ENCODE data around the gene PARD6B. TPM values are rescaled to one million over a fixed set of nuclear protein-coding genes. Genes with fewer than 3 reads are reported as not detected.
A peak's percentile ranks its signal among the peaks of the same experiment; 100 is the strongest.
"Not testable (repeated sequence)": the region's sequence is repeated elsewhere in the genome, so short reads cannot be mapped to it uniquely, and the experiment has no call there.

PARD6B gene
- total and polyA plus RNA-seq, 8 donors = 3.2 to 69.5 (median 10.6) TPM

DNA sequence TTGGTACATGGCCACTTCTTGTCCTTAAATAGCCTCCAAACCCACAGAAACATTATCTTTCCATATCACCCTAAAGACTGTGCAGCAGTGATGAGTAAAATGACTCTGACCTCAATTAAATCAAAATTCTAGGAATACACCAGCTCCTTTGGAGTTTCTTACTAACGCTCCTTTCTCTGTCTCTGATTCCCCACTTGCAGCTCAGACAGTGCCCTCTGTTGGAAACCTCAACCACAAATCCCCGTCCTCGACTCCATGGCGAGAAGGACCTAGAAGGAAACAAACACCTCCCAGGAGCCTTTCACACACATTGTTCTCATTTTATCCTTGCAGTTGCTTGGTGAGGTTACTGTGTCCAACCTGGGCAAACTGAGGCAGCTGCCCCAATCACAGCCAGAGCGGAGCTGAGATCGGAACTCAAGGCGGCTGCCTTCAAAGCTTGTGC is 17.7 kb upstream of the PARD6B start:
- TF ChIP-seq POLR2A (IDR thresholded peaks at IDR 0.05) = no peak
- no peak for TF ChIP-seq EP300 (IDR thresholded peaks at IDR 0.05)
- TF ChIP-seq, protein P1, sequence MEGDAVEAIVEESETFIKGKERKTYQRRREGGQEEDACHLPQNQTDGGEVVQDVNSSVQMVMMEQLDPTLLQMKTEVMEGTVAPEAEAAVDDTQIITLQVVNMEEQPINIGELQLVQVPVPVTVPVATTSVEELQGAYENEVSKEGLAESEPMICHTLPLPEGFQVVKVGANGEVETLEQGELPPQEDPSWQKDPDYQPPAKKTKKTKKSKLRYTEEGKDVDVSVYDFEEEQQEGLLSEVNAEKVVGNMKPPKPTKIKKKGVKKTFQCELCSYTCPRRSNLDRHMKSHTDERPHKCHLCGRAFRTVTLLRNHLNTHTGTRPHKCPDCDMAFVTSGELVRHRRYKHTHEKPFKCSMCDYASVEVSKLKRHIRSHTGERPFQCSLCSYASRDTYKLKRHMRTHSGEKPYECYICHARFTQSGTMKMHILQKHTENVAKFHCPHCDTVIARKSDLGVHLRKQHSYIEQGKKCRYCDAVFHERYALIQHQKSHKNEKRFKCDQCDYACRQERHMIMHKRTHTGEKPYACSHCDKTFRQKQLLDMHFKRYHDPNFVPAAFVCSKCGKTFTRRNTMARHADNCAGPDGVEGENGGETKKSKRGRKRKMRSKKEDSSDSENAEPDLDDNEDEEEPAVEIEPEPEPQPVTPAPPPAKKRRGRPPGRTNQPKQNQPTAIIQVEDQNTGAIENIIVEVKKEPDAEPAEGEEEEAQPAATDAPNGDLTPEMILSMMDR (IDR thresholded peaks at IDR 0.05) = peak in 5 of 7 experiments; percentile 15 to 60 (median 39)
- peak in 1 of 3 donors; percentile 31 for TF ChIP-seq POLR2AphosphoS5 (IDR thresholded peaks at IDR 0.05)
- intact Hi-C loops (cut with DNase I; ENCODE audit: low total_unique reads) = no loop called here
- Histone ChIP-seq H3K4me3 (no peak overlapping the region), H3K9me3 (no peaks in the 10 kb centered on the region), H3K36me3 (no peaks in the 10 kb centered on the region), H3K27ac (no peak overlapping the region), H3K27me3 (no peaks in the 10 kb centered on the region), H3K4me1 (peaks cover 7 to 35% (median 24%) of the 10 kb centered on the region in 4 donors)
- 40 to 50% (median 41%) methylated on average over 7 of the region's 7 CpGs for WGBS, 5 donors
- DNase-seq = peak; percentile 60 to 78

DNA sequence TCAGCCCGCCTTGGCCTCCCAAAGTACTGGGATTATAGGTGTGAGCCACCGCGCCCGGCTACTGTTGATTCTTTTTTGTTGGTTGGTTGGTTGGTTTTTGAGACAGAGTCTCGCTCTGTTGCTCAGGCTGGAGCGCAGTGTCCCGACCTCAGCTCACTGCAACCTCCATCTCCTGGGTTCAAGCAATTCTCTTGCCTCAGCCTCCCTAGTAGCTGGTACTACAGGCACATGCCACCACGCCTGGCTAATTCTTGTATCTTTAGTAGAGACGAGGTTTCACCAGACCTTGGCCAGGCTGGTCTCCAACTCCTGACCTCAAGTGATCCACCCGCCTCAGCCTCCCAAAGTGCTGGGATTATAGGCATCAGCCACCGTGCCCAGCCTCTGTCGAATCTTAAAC is 17.0 kb upstream of the PARD6B start:
- intact Hi-C loops (cut with DNase I; ENCODE audit: low total_unique reads); H3K36me3 ChIP-seq; DNase-seq; H3K27ac ChIP-seq; H3K27me3 ChIP-seq; H3K9me3 ChIP-seq; H3K4me3 ChIP-seq: not testable (repeated sequence)
- WGBS, 5 donors = 89 to 92% (median 91%) methylated on average over 12 of the region's 12 CpGs
- H3K4me1 ChIP-seq = peaks cover 7 to 27% (median 20%) of the 10 kb centered on the region in 4 donors

DNA sequence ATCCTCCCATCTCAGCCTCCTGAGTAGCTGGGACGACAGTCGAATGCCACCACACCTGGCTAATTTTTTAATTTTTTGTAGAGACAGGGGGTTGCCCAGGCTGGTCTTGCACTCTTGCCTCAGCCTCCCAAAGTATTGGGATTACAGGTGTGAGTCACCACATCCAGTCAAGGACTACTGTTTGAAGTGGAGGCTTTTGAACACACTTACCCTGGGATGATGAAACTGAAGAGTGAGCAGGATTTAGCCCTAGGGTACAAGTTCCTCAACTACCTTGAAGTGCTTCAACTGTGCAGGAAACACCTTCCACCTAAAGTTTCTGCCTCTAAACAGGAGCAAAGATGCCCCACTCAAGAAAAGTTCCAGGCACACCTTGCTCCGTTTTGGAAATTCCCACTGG is 15.7 kb upstream of the PARD6B start:
- Histone ChIP-seq H3K9me3 (no peaks in the 10 kb centered on the region), H3K4me3 (no peak overlapping the region), H3K27ac (no peak overlapping the region), H3K4me1 (peaks cover 4 to 17% (median 14%) of the 10 kb centered on the region in 4 donors), H3K27me3 (no peaks in the 10 kb centered on the region), H3K36me3 (no peaks in the 10 kb centered on the region)
- TF ChIP-seq, protein P1 (IDR thresholded peaks at IDR 0.05) = no peak
- TF ChIP-seq POLR2A (IDR thresholded peaks at IDR 0.05) (no peak), POLR2AphosphoS5 (IDR thresholded peaks at IDR 0.05) (no peak), EP300 (IDR thresholded peaks at IDR 0.05) (no peak)
- intact Hi-C loops (cut with DNase I; ENCODE audit: low total_unique reads) = no loop called here
- 89 to 95% (median 90%) methylated on average over 3 of the region's 3 CpGs for WGBS, 5 donors
- DNase-seq = no peak

DNA sequence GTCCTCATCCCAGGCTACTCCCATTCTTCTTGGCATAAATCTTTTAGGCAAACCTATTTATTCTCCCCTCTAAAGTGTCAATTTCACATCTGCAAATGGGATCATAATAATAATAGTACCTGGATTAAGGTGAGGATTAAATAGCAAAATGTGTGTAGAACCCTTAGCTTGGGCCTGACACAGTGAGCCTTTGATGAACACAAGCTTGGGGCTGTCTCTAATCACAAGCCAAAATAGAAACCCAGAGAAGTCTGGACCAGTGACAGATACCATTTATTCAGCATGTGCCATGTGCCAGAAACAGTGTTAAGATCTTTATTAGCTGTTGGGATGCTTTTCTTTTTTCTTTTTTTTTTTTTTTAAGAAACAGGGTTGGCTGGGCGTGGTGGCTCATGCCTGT is 14.9 kb upstream of the PARD6B start:
- intact Hi-C loops (cut with DNase I; ENCODE audit: low total_unique reads) = no loop called here
- DNase-seq = no peak
- H3K27me3 ChIP-seq = no peaks in the 10 kb centered on the region
- H3K9me3 ChIP-seq = no peaks in the 10 kb centered on the region
- no peaks in the 10 kb centered on the region for H3K36me3 ChIP-seq
- no peak overlapping the region for H3K4me3 ChIP-seq
- WGBS, 5 donors = 69 to 92% (median 78%) methylated on average over 1 of the region's 1 CpG
- H3K27ac ChIP-seq = no peak overlapping the region
- TF ChIP-seq EP300 (IDR thresholded peaks at IDR 0.05) (no peak), POLR2A (IDR thresholded peaks at IDR 0.05) (no peak)
- peaks cover 0 to 9% (median 7%) of the 10 kb centered on the region in 4 donors for H3K4me1 ChIP-seq

DNA sequence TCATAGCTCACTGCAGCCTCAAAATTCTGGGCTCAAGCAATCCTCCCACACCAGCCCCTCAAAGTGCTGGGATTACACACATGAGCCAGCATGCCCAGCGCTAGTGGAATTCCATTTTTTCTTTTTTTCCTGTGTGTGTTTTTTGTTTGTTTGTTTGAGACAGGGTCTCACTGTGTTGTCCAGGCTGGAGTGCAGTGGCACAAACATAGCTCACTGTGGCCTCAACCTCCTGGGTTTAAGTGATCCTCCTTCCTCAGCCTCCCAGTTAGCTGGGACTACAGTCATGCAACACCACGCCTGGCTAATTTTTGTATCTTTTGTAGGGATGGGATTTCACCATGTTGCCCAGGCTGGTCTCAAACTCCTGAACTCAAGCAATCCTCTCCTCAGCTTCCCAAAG is 14.1 kb upstream of the PARD6B start:
- DNase-seq = no peak
- 50 to 93% (median 73%) methylated on average over 2 of the region's 2 CpGs for WGBS, 5 donors
- Histone ChIP-seq H3K4me3 (no peak overlapping the region), H3K36me3 (no peaks in the 10 kb centered on the region), H3K4me1 (peaks cover 0 to 9% (median 6%) of the 10 kb centered on the region in 4 donors), H3K27me3 (no peaks in the 10 kb centered on the region), H3K9me3 (no peaks in the 10 kb centered on the region), H3K27ac (no peak overlapping the region)
- intact Hi-C loops (cut with DNase I; ENCODE audit: low total_unique reads) = no loop called here
- TF ChIP-seq POLR2A (IDR thresholded peaks at IDR 0.05) (no peak), EP300 (IDR thresholded peaks at IDR 0.05) (no peak)

DNA sequence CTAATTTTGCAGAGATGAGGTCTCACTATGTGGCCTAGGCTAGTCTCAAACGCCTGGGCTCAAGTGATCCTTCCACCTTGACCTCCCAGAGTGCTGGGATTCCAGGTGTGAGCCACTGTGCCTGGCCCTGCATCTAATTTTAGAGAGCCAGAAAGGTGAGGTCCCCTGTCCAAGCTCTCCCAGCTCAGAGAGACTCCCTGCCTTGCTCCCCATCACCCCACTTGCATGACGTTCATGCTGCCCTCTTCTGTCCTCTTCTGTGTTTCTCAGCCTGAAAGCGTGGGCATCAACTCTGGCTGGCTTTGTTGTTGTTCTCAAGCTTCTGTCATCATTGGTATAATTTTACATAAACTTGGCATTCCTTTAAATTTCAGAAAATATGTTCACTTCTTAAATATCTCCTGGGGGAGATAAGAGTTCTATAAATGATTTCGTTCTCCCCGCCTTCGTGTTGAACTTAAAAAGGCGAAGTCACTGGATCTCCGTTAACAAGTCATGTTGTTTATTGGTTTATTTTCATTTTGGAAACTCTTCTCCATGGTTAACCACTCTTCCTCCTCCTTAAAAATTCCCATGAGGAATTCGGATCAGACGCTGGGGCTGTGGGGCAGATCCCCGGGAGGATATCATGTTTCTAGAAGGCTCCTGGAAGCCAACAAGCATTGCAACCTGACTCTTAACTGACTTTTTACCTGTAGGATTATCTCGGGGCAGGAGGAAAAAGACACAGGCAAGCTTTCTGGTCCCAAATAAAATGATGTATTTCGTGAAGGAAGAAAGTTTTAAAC is 13.2 kb upstream of the PARD6B start:
- no peak for DNase-seq
- intact Hi-C loops (cut with DNase I; ENCODE audit: low total_unique reads) = no loop called here
- 61 to 70% (median 64%) methylated on average over 13 of the region's 13 CpGs for WGBS, 5 donors

More for the DNA sequence above, 13.2 kb upstream of the PARD6B start:
- Histone ChIP-seq H3K4me3 (no peak overlapping the region), H3K4me1 (peaks cover 0 to 9% (median 6%) of the 10 kb centered on the region in 4 donors), H3K9me3 (no peaks in the 10 kb centered on the region), H3K27me3 (no peaks in the 10 kb centered on the region), H3K27ac (no peak overlapping the region), H3K36me3 (no peaks in the 10 kb centered on the region)
- TF ChIP-seq, protein P1 (IDR thresholded peaks at IDR 0.05) = no peak
- no peak for TF ChIP-seq EP300 (IDR thresholded peaks at IDR 0.05)
- no peak for TF ChIP-seq POLR2A (IDR thresholded peaks at IDR 0.05)
- no peak for TF ChIP-seq POLR2AphosphoS5 (IDR thresholded peaks at IDR 0.05)
